GM21423 (cell line): ENCODE data around the gene CARS2.
"Not testable (repeated sequence)": the region's sequence is repeated elsewhere in the genome, so short reads cannot be mapped to it uniquely, and the experiment has no call there.

Experiments used
- ATAC-seq: cut with Tn5 transposase; IDR thresholded peaks from one replicate; pipeline ENCODE4 v1.9.1; 2021; ENCODE audit warnings: mild to moderate bottlenecking, moderate library complexity; ENCODE audit not compliant: unreplicated experiment

Gene CARS2

DNA sequence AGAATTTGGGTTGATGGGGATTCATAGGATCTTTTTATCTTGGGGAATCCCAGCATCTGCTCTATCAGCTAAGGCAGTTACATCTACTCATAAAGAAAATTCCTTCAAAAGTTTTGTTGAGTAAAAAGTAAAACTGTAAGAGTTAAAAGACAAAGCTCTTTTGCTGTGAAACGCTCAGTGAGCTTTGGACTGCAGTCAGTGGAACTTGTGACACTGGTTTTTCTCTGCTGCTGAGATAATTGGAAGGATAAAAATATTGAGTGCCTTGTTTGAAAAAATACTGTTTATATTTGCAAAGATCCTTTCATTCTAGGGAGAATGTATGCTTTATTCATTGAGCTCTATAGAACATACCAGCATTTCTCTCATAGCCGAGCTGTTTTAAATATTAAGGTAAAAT lies 85.3 kb downstream of the CARS2 start:
- ATAC-seq = no peak

GRCh38 chr13:110618780-110619179 lies 87.1 kb downstream of the CARS2 start:
- ATAC-seq = no peak

GRCh38 chr13:110618167-110618566 lies 87.7 kb downstream of the CARS2 start:
- ATAC-seq = no peak

DNA sequence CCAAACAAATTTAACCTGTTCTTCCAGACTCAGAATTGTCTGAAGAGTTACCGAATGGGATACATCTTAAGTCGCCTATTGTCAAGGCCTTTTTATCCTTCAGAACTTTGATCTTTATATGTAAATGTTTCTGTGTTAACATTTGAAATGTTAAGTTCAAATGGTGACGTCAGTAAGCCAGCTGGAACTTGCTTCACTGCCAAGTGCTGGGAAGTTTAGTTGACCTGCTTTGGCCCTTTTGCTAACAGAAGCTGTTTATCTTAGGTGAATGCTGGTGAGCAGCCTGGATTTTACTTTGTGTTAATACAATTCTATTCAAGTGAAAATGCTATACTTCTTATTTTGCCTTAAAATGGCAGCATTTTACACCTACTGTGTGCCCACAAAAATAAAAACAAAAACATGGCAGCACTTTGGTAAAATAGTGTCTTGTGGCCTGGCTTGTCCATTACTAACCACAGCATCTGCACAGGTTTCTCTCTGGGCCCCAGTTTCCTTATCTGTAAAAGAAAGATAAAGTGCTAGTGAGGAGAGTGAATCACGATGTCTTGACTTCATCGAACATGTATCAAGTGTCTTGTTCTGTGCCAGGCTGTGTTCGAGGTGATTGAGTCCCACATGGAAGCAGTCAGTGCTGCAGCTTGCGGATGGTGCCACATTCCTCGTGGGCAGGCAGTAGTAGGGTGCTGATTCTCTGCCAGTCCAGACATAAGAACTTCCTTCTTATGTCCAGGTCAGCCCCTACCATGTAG lies 88.4 kb downstream of the CARS2 start:
- ATAC-seq = no peak

- ATAC-seq = peak; percentile 44
Measured at GRCh38 chr13:110616103-110617101, 89.5 kb downstream of the CARS2 start.

DNA sequence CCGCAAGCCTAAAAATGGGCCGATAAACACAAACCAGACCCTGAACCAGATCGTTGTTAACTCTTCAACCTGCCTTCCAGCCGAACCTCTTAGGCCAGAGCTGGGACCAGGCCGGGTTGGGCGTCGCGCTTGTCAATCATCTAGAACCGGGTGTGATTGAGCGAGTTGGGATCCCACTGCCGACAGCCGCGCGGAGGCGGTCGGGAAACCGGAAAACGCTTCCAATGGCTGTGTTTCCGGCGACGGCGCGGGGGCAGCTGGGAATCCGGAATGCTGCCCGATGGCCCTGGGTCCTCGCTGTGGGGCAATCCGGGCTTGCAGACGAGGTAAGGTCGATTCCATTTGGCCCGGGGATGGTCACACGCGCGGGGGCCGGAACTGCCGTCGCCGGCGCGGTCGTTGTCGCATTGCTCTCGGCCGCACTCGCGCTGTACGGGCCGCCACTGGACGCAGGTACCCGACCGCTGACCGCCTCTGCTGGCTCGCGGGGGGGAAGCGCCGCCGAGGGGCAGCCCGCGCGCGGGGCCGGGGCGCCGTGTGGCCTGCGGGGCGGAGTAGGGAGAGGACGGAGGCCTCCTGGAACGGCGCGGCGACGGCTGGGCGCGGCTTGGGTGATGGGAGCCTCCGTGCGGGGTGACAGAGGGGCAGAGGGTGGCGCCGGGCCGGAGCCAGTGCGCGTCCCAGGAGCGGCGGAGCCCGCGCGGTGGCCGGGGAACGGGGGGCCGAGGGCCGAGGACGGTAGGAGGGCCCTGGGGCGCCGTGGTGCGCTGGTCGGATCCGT lies 90.4 kb downstream of the CARS2 start, which contains the start of gene NAXD:
Gene NAXD (plus strand): TSS at position 224 of the 781 bp plus-strand sequence. CDS start 57 bp downstream, at position 281.
- peak; percentile 77 for ATAC-seq

DNA sequence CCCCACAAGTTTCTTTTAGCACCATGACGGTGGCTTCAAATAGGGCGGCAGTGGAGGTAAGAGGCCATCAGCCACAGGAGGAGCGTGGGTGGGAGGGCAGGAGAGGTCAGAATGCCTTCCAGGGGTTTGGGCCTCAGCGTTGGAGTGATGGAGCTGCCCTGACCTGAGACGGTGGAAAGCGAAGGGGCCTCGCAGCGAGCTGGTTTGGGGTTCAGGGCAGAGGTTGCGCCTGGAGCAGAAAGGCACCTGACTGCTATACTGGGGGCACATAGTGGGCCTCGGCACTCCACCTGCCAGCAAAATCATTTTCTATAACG lies 91.0 kb downstream of the CARS2 start:
- no peak for ATAC-seq

GRCh38 chr13:110610955-110611595 lies 94.8 kb downstream of the CARS2 start:
- no peak for ATAC-seq

DNA sequence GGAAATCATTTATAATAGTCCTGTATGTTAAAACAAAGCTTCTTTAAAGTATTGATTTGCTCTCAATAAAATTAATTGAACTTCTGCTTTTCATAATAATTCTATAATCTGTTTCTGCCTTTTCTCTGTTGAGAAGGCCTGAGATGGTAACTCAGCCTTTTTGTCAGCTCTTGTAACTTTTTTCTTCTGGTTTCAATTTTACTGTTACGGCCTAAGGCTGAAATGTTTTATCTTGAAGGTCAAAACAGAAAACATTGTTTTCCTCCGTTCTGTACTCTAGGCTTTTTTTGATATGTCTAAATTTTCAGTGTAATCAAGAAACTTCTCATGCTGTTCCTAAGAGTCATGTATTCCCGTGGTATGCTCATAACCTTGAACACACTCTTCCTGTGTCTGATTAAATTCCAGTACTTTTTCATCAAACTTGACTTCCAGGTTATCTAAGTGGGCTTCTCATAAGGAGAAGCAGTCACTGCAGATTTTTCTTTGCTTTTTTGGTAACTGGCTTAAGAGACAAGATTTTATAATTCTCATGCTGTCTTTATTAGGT lies 98.2 kb downstream of the CARS2 start:
- no peak for ATAC-seq

GRCh38 chr13:110606281-110606680 lies 99.6 kb downstream of the CARS2 start:
- ATAC-seq = not testable (repeated sequence)

DNA sequence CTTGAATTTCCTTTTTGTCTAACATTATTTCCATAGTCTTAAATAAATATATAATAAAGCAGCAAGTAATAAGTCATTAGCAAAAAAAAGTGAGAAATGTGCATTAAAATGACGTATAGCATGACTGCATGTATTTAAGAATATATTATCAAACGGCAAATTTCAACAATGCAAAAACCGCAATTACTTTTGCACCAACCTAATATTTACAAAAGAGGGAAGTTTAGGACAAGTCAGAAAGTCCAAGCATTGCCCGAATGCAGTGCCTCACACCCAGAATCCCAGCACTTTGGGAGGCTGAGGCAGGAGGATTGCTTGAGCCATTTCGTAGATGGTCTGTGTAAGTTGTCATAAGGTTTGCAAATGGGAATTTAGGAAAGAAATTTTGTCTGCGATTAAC lies 100.8 kb downstream of the CARS2 start:
- no peak for ATAC-seq

DNA sequence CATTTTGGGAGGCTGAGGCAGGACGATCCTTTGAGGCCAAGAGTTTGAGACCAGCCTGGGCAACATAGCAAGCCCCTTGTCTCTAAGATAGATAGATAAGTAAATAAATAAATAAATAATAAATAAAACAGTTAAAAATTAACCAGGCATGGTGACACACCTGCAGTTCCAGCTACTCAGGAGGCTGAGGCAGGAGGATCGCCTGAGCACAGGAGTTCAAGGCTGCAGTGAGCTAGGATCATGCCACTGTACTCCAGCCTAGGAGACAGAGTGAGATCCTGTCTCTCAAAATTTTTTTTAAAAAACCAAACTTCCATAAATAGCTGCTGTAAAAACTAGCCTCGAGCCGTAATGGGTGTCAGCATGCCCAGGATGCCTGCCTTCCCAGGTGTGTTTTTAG lies 104.9 kb downstream of the CARS2 start:
- no peak for ATAC-seq

GRCh38 chr13:110600261-110600819 lies 105.6 kb downstream of the CARS2 start:
- ATAC-seq = no peak

- no peak for ATAC-seq
Measured at GRCh38 chr13:110597041-110597689, 108.8 kb downstream of the CARS2 start.

DNA sequence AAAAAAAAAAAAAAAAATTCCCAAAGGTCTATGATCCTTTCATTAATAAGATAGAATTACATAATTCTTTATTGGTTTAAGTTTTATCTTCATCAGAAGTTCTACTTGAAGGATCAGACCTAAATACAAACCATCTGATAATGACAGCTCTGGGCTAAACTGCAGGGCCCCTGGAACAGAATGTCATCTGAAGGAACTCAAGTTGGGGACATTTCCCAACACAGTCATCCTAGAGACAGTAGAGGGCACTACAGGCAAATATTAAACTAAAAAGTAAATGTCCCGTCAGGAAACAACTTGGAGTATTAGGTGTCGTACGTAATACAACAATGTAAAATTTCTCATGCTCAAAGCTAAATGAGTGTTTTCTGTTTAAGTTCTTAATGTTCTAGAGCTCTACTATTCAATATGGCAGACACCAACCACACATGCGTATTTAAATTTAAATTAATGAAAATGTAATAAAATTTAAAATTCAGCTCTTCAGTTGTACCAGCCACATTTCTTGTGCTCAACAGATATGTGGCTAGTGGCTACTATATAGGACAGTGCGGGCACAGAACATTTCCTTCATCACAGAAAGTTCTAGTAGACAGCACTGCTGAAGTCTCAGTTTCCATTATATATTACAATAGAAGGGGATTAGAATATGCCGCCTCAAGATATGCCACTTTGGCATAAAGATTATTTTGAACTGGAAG lies 112.3 kb downstream of the CARS2 start:
- peak; percentile 85 for ATAC-seq

DNA sequence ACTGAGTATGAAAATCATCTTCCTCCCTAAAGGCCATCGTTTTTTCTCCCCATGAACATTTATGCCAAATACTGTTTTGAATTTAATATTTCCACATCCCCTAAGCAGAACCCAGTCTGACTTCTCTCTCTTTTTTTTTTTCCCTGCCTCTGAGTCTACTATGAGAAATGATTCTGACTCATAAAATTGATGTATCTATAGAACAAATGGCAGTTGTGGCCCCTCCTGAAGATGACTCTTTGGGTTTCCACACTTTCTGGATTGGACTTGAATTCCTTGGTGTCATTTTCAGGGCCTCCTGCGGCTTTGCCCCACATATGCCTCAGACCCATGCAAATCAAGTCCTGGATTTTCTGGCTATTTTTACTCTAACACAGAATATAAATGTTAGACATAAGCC lies 113.3 kb downstream of the CARS2 start:
- no peak for ATAC-seq
